PC-9 (cell line): ENCODE results near the gene KIF27.

Experiments used
- EZH2 ChIP-seq: fragments of 200-600 bp; sonication (generic); IDR thresholded peaks from 2 replicates; pipeline ENCODE4 v1.8.0; 2017; ENCODE audit warnings: antibody characterized with exemption, low read depth
- TF ChIP-seq, protein P1 (sequence below): fragments of 200-600 bp; sonication (generic); conservative IDR thresholded peaks from 2 replicates; pipeline ENCODE4 v1.6.1; 2017; ENCODE audit warnings: mixed run types, antibody characterized with exemption, mild to moderate bottlenecking, moderate library complexity

DNA sequence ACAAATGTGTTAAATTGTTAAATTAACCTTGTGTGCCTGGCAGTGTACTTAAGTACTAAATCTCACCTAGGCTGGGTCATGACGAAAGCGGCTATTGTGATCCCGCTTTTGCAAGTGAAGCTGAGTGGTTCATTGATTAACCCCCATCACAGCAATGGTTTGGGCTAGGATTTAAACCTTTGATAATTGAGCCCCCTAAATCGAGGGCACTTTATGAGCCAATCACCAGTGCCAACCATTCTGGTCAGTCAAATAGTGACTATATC, 35.9 kb upstream of the KIF27 start:
- TF ChIP-seq, protein P1, sequence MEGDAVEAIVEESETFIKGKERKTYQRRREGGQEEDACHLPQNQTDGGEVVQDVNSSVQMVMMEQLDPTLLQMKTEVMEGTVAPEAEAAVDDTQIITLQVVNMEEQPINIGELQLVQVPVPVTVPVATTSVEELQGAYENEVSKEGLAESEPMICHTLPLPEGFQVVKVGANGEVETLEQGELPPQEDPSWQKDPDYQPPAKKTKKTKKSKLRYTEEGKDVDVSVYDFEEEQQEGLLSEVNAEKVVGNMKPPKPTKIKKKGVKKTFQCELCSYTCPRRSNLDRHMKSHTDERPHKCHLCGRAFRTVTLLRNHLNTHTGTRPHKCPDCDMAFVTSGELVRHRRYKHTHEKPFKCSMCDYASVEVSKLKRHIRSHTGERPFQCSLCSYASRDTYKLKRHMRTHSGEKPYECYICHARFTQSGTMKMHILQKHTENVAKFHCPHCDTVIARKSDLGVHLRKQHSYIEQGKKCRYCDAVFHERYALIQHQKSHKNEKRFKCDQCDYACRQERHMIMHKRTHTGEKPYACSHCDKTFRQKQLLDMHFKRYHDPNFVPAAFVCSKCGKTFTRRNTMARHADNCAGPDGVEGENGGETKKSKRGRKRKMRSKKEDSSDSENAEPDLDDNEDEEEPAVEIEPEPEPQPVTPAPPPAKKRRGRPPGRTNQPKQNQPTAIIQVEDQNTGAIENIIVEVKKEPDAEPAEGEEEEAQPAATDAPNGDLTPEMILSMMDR, result no peak
- no peak for TF ChIP-seq EZH2
